ENCODE measurements around the gene CCDC160.
"Not testable (repeated sequence)": the region's sequence is repeated elsewhere in the genome, so short reads cannot be mapped to it uniquely, and the experiment has no call there.

The CCDC160 gene

DNA sequence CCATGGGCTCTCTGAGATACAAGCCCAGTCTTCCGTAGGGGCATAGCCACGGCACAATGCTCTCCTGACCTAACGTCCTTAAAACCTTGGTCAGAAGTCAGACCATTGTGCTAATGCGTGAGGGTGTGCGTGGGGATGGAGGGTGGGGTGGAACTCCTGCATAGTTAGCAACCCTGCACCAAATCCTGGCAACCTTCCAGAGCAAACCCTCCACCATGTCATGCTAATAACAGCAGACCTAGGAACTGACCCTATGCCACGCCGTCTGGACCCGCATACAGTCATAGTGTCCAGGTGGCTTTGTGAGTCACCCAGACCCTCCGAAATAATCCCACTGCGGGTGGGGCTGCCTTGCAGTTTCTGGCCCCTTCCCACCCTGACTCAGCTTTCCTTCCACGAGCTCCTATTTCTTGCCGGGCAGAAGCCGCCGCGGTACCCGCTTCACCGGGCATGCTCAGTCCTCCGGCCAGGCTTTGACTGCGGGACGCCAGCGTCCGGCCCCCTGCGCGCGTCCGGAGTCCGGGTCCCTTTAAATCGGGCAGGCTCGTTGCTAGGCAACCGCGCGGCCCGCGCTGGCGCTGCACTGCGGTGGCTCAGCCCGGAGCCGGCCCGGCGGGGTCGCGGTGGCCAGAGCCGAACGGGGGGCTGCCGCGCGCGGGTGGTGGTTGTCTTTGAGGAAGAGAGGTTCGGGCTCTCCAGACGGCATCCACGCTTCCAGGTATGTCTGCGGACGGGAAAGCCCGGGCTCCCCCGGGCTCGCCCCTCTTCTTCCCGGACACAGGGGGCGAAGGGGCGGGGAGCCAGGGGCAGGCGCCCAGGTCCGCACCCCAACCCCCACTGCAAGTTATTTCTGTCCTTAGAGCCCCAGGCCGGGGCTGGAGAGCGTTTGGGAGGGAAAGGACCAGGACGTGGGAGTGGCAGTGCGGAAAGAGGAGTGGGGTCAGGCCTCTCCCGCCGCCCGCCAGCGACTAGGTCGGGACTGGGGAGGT, at the start of gene CCDC160:
Gene CCDC160 (plus strand): TSS at position 557 of the 989 bp plus-strand sequence. CDS start 7,619 bp downstream, outside the sequence.
- DNase-seq, result no peak

DNA sequence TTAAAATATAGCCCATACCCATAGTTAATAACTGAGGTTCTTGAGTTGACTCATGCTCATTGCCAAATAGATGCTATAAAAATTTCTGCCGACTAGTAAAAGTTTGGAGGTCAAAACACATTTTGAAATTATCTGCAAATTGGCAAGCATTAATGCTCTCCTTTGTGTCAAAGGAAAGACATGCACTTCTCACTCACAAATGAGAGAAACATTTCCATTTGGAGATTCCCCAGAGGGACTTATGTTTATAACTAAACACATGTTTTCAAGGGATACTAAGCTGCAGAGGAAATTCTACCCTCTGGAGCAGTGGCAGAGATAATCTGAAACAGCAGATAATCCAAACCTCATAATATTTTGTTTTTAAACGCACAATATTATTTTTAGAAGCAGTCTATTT, 45.7 kb upstream of the CCDC160 start:
- DNase-seq, result no peak

DNA sequence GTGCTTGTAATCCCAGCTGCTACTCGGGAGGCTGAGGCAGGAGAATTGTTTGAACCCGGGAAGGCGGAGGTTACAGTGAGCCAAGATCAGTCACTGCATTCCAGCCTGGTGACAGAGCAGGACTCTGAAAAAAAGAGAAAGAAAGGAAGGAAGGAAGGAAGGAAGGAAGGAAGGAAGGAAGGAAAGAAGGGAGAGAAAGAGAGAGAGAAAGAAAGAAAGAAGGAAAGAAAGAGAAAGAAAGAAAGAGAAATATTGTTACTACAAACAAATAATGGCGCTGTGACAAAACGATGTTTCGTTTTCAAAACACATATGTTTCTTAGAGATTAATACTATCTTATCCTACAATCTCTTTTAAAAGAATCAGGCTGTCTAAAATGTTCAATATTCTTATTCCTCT, 42.1 kb upstream of the CCDC160 start:
- no peak for DNase-seq

DNA sequence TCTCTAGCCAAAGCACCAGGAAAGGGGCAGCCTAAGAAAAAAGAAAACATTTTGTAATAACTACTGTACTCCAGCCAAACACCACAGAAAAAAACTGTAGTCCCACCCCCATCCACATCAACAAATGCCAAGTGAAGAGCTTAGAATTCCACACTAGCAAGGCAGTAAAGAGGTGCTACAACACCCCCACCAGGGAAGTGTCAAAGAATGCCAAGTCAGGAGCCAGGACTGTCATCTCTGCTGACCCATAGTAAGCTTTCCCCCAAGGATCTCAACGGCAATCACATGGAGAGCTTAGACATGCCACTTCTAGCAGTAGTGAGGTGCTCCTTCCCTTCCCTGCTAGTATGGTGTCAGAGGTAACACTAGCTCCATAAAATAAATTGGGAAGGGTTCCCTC, 34.4 kb upstream of the CCDC160 start:
- DNase-seq, result no peak

DNA sequence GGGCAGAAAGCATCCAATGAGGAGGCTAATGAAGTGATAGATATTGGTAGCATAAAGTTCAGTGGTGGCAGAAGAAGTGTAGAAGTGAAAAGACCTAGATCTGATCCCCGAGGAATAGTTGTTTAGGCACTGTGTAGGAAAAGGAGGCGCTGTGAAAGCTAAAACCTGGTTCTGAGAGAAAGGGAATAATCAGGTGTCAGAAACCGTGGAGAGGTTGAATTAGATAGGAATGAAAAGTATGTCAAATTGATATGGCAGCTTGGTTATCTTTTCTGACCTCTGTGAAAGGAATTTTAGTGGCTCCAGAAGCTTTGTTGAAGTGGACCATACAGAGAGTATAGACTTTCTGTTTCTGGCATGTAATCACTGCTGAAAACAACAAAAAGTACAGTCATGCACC, 30.8 kb upstream of the CCDC160 start:
- no peak for DNase-seq

DNA sequence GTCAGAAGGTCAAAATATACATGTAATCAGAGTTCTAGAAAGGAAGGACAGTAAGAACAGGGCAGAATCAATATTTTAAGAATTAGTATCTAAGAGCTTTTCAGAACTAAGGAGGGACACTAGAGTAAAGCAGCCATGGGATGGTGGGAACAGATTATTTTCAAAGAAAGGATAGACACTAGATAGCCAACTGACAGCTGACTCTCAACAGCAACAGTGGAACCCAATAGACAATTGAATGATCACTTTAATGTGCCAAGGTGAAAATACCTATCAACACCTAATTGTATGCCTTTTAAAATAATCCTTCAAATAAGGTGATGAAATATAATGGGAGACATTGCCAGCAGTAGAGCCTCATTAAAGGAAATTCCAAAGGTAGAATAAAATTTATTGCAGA, 26.5 kb upstream of the CCDC160 start:
- DNase-seq, result no peak

DNA sequence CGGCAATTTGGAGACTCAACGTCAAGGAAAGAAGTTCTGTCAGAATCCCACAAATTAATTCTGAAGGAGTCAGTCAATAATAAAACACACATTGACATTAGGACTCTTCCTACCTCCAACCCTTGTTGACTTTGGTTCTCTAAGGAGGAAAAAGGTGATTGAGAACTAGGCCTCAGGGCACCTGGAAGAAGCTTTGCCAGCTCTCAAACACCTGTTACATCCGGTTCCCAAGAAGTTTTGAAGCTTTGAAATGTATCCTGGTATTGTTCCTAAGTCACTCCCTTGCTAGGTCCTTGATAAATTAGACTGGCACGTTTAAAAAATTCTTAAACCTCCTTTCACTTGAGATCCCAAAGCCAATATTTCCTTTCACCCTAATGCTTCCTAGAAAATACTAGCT, 1.7 kb upstream of the CCDC160 start:
- no peak for DNase-seq

DNA sequence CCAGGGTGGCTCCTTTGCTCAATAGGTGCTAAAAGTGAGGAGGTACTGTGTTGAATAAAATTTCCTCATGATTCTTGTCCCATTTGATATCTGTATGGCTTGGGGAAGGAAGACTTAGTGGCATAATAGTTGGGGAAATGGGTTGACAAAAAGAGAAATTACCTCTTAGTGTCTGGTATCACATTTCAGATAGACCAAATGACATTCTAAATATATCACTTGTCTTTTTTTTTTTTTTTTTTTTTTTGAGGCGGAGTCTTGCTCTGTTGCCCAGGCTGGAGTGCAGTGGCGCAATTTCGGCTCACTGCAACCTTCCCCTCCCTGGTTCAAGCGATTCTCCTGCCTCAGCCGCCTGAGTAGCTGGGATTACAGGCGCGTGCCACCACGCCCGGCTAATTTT, 1.2 kb downstream of the CCDC160 start:
- DNase-seq, result not testable (repeated sequence)

DNA sequence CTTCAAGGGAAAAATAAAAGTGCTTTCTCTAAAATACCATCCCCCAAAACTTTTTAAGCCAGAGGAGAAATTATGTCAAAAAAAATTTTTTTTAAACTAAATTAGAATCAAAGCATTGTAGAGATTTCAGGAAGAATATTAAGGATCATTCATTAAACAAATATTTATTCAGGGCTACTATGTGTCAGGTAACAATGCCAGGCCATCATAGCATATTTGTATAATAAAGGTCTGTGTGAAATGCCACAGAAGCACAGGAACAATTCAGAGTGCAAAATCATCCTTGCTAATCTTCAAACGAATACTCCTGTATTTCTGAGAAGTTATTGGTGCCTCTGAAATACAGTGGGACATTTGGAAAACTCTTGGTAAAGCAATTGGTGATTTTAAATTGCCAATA, 2.0 kb downstream of the CCDC160 start:
- DNase-seq, result no peak

DNA sequence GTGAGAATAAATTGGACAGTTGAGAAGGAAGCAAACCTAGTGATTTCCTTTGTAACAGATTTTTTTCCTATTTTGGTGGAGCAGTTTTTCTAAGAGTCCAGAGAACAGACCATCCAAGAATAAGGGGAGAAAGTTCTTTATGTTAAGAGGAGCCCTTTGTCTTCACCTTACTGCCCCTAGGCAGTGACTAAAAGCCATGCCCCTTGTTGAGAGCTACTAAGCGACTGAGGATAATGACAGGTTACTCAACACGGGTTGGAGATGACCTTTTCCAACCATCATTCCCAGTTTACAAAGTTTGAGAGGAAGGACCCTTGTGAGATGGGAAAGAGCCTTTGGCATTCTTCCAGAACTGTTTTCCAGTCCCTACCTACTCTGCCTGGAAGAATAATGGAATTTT, 3.2 kb downstream of the CCDC160 start:
- DNase-seq, result no peak

DNA sequence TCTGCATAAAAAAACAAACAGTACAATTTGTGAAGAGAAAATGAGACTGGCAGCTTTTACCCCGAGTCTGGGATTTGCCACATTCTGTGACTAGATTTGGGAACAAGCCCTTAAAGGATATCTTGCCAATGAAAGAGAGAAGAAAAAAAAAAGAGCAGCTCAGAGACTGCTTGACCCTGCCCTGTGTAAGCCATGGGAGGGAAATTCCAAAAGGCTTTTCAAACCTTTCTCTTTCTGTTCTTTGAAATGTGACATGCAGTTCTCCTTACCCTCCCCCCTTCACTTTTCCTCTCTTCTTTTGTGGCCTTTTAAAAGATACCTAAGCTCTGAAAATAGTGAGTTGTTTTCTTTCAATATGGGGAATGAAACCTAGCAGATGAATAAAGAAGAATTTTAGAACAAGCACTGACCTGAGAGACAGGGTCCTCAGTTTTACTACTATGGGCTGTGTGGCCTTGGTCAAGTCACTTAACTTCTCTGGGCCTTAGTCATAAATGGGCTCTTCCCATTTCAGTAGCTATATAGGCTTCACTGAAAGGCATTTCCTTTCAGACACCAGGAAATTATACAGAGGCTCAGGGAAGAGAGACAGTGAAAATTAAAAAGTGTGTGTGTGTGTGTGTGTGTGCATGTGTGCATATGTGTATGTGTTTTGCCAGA, 5.1 kb downstream of the CCDC160 start:
- no peak for DNase-seq

DNA sequence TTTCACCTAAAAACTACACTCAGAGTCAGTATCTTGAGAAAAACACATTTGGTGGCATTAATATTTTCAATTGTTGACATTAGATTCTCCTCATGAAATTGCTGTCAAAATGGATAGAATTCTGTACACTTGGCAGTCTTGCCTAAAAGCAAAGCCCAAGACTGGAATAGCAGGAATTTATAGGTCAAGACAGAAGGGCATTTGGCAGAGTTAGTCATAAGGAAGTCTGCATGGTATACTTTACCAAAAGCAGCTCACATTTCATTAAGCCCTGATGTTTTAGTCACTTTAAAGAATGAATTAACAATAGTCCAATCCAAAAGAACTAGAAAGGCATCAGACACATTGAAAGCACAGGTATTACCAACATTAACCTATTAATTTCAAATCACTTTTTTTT, 7.1 kb downstream of the CCDC160 start:
- no peak for DNase-seq

DNA sequence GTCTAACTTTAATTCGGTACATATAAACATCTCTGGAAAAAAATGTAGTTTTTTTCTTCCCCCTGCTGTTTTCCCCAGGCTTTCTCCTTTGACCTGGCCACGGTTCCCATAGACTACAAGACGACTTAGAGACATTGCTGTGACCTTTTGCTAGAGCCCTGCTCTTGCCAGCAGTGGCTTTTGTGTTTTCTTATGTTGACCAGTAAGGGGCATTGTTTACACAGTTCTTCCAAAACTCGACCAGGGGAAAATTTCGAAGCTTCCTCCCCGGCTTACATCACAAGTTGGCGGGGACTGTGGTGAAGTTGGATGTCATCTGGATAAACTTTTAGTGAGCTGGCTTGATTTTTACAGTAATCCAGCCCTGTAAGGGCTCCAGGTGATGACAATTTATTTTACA, 9.3 kb downstream of the CCDC160 start:
- no peak for DNase-seq

DNA sequence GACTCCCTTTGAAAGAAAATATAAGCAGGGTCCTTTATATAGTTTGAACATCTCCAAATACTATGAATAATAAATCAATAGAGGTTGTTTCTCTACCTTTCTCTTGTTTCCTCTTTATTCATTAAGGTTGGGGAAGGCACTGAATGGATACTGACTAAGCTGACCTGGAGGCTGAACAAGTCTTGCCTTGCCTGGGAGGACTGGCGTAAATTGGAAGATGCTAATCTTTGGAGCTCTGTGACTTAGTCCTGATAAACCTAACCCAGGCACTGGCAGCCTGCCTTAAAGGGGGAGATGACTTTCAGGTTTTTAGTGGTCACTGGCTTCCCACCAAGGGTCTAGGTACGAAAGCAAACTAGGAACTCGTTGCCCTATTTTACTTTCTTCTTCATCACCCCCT, 10.5 kb downstream of the CCDC160 start:
- DNase-seq, result no peak

DNA sequence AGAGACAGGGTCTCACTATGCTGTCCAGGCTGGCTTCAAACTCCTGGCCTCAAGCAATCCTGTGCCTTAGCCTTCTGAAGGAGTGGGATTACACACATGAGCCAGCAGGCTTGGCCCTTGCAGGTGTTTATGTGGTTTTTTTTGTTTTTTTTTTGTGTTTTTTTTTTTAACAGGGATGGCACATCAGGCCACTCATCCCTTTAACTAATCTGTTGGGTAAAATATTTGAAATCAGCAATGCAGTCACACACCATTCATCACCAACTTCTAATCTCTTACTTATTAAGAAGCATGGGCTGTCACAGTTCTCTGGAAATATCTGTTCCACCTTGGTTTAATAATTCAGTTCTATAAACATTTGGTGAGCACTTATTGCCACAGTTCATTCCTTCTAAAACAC, 12.3 kb downstream of the CCDC160 start:
- DNase-seq, result no peak

DNA sequence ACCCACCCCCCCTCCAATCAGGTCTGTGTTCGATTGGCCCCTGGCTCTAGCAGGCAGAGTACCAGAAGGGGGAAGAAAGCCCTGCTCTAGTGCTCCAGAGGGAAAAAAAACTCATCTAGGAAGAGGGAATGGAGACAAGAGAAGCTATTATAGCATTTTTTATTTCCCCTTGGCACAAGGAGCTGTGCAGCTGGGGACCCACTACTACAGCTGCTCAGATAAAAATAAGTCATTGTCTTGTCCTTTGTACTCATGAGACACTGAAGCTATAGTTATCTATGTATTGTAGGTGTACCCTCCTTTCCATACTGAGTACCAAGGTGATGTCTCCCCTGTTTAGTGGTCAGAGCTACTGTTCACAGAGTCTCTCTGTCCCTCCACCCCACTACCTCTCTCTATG, 14.3 kb downstream of the CCDC160 start:
- no peak for DNase-seq

DNA sequence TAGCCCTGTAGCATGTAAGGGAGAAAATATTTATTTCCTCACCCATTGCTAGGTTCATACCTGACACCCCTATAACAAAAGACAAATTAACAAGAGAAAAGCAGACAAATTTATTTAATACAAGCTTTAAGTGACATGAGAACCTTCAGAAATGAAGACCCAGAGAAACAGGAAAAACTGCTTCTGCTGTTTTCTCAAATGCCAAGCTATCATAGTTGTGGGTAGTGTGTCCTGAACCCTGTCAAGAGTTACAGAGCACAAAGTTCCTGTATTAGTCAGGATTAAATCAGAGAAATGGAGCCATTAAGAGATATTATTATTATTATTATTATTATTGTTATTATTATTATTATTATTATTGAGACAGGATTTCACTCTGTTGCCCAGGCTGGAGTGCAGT, 17.5 kb downstream of the CCDC160 start:
- no peak for DNase-seq

DNA sequence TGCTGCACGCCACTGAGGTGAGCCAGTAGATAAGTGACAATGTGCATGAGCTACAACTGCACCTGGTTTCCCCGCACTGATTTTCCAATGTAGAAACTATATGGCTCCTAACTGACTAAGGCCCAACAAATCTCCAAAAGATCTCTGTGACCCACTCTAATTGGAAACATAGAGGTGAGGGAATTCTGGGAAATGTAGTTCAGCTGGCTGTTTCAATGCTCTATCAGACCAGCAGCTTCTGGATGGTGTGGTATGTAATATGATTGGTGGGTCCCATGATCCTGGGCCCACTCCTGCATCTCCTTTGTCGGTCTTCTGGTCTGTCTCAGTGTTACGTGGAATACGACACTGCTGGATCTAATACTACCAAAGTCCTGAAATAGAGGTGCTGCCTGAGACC, 18.6 kb downstream of the CCDC160 start:
- no peak for DNase-seq

DNA sequence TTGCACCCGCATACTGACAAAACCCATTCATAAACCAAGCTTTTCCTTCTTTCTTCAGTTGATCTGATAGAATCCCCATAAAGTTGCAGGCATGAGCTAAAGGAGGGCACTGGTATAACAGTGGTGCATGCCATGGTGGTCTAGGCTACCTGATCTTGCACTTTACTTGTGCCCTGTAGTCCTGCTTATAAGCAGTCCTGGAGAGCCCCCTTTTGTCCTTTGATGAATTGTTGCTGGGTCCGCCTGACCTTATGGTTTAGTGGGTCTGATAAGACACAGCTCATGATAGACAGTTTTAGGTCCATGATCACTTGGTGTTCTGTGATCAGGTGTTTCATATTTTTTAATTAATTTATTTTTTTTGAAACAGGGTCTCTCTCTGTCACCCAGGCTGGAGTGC, 19.7 kb downstream of the CCDC160 start:
- no peak for DNase-seq

DNA sequence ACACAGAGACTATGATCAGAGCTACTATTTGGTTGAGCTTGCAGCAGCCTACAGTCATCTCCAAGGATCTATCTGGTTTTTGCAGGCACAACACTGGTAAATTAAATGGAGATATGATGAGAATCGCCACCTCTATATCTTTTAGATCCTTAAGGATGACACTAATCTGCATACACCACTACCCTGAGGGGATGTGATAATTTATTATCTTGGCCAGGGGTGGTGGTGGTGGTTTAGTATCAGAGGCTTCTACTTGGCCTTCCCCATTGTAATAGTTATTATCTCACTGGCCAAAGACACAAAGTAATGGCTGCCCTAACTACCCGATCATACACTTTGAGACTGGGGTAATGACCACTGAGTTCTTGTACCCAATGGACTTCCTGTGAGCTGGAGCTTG, 21.2 kb downstream of the CCDC160 start:
- no peak for DNase-seq

DNA sequence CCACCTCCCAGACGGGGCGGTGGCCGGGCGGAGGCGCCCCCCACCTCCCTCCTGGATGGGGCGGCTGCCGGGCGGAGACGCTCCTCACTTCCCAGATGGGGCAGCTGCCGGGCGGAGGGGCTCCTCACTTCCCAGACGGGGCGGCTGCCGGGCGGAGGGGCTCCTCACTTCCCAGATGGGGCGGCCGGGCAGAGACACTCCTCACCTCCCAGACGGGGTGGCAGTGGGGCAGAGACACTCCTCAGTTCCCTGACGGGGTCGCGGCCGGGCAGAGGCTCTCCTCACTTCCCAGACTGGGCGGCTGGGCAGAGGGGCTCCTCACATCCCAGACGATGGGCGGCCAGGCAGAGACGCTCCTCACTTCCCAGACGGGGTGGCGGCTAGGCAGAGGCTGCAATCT, 49.0 kb downstream of the CCDC160 start:
- not testable (repeated sequence) for DNase-seq

DNA sequence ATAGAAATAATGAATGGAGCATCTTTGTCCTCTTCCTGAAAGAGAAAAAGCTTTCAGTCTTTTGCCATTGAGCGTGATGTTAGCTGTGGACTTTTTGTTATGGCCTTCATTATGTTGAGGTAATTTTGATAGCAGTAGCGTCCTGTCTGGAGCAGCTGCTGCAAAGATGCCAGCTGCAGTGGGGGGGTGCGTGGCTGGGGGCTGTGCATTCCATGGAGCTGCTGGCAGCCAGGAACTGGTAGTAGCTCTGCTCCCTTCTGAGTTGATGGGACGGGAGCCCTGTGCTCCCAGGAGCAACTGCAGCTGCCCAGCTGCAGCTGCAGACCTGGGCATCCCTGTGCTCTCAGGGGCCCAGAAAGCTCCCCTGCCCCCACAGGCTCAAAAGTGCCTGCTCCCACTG, 50.4 kb downstream of the CCDC160 start:
- DNase-seq, result no peak

DNA sequence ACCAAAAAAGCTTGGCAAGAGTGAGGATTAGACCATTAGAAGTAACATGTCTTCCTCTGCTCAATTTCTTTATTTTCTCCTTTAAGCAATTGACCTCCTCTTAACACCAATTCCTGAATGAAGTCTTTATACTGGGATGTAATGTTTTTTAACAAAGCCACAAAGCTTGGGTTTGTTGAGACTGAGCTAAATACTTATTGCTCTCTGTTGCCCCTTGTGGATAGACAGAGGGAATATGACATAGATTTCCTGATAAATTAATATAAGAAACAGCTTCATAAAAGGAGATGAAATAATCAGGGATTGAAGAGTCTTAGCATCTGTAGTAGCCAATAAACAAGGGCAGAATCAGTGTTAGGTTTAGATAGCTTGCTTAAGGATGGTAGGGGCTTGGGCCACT, 57.6 kb downstream of the CCDC160 start:
- peak; percentile 0 for DNase-seq

Data from NCI-H510A treated with DMSO at 0.1 percent for 48 hours (cell line).